IMR-90 (cell line): ENCODE results near the gene DMD. TPM values are rescaled to one million over a fixed set of nuclear protein-coding genes. Genes with fewer than 3 reads are reported as not detected.
A peak's percentile ranks its signal among the peaks of the same experiment; 100 is the strongest.

Experiments
- ATAC-seq: fragments of 200-7000 bp; cut with Tn5 transposase; 2 replicates; pipeline ENCODE4 v1.9.1; 2020; ENCODE audit warnings: low read depth, mild to moderate bottlenecking, moderate library complexity
- BruUV-seq: library from RNA; stranded (reverse); fragments of 400-500 nt; replicated peaks from 2 replicates; lab custom pipeline; 2021; lab: Mats Ljungman, UMichigan
- CTCF ChIA-PET: fragments of 300-600 bp; formaldehyde crosslinking; extraction: SDS; loops from one replicate; lab custom pipeline; 2021; ENCODE audit warnings: antibody characterized with exemption; lab: Yijun Ruan, JAX
- POLR2A ChIA-PET: fragments of 300-600 bp; sonication (Branson Sonifier 250); formaldehyde crosslinking; loops from one replicate; lab custom pipeline; 2022; ENCODE audit warnings: antibody characterized with exemption; ENCODE audit not compliant: unreplicated experiment; lab: Charles Lee
- DNase-seq: peaks from one replicate; pipeline ENCODE4 v3.0.0; 2013
- H2AFZ ChIP-seq: replicated peaks from 2 replicates; pipeline ENCODE3; 2013; ENCODE audit warnings: low read length, mild to moderate bottlenecking; ENCODE audit not compliant: poor library complexity
- H2AK5ac ChIP-seq: 2 replicates; pipeline ENCODE4 v1.6.1; 2013; ENCODE audit warnings: low read depth, low read length, inconsistent platforms
- H2AK9ac ChIP-seq: replicated peaks from 2 replicates; pipeline ENCODE3; 2013; ENCODE audit warnings: mild to moderate bottlenecking, low read depth, low read length, moderate library complexity; ENCODE audit not compliant: poor library complexity
- H2BK120ac ChIP-seq: 2 replicates; pipeline ENCODE4 v1.6.1; 2013; ENCODE audit warnings: low read depth, low read length, inconsistent platforms
- H2BK15ac ChIP-seq: 3 replicates; pipeline ENCODE4 v1.6.1; 2013; ENCODE audit warnings: low read depth, low read length, inconsistent platforms
- H2BK20ac ChIP-seq: 2 replicates; pipeline ENCODE4 v1.6.1; 2013; ENCODE audit warnings: low read depth, mild to moderate bottlenecking, inconsistent platforms, low read length, moderate library complexity
- H2BK5ac ChIP-seq: 2 replicates; pipeline ENCODE4 v1.6.1; 2013; ENCODE audit warnings: mild to moderate bottlenecking, low read depth, low read length, inconsistent platforms; ENCODE audit not compliant: poor library complexity, severe bottlenecking
- H3K14ac ChIP-seq: replicated peaks from 2 replicates; pipeline ENCODE4 v1.6.1; 2013; ENCODE audit warnings: low read depth, low read length, inconsistent platforms
- H3K18ac ChIP-seq: 2 replicates; pipeline ENCODE4 v1.6.1; 2013; ENCODE audit warnings: low read depth, low read length, control low read depth
- H3K23ac ChIP-seq: 2 replicates; pipeline ENCODE4 v1.6.1; 2013; ENCODE audit warnings: low read depth, low read length, inconsistent platforms
- H3K27ac ChIP-seq: 2 replicates; pipeline ENCODE4 v1.5.1; 2013; ENCODE audit warnings: mild to moderate bottlenecking, control low read depth, low read length; ENCODE audit not compliant: insufficient read depth
- H3K27me3 ChIP-seq: 2 replicates; pipeline ENCODE4 v1.6.1; 2013; ENCODE audit warnings: low read length; ENCODE audit not compliant: control insufficient read depth, insufficient read depth
- H3K36me3 ChIP-seq: 2 replicates; pipeline ENCODE4 v1.6.1; 2013; ENCODE audit warnings: low read length, mixed read lengths; ENCODE audit not compliant: control insufficient read depth, insufficient read depth
- H3K4ac ChIP-seq: 2 replicates; pipeline ENCODE4 v1.6.1; 2013; ENCODE audit warnings: low read depth, low read length, inconsistent platforms
- H3K4me1 ChIP-seq: 2 replicates; pipeline ENCODE4 v1.6.1; 2013; ENCODE audit warnings: low read length, mixed read lengths; ENCODE audit not compliant: control insufficient read depth, insufficient read depth
- H3K4me2 ChIP-seq: 2 replicates; pipeline ENCODE4 v1.6.1; 2013; ENCODE audit warnings: low read depth, mild to moderate bottlenecking, control low read depth, low read length, moderate library complexity
- H3K4me3 ChIP-seq: 2 replicates; pipeline ENCODE4 v1.5.1; 2013; ENCODE audit warnings: low read depth, mild to moderate bottlenecking, control low read depth, low read length, moderate library complexity; ENCODE audit not compliant: insufficient read depth
- H3K56ac ChIP-seq: 2 replicates; pipeline ENCODE4 v1.6.1; 2013; ENCODE audit warnings: low read length, inconsistent platforms; ENCODE audit not compliant: insufficient read depth; ENCODE audit errors: extremely low read depth
- H3K79me1 ChIP-seq, 2 experiments: 2 replicates each; pipeline ENCODE4 v1.6.1; 2013; ENCODE audit warnings: low read length in 2 of 2, inconsistent platforms in 1 of 2, low read depth in 1 of 2
- H3K9ac ChIP-seq: 2 replicates; pipeline ENCODE4 v1.6.1; 2013; ENCODE audit warnings: low read depth, low read length, control low read depth
- H3K9me1 ChIP-seq: 2 replicates; pipeline ENCODE4 v1.6.1; 2013; ENCODE audit warnings: low read length, inconsistent platforms; ENCODE audit not compliant: insufficient read depth
- H3K9me3 ChIP-seq: 2 replicates; pipeline ENCODE4 v1.6.1; 2013; ENCODE audit warnings: low read length; ENCODE audit not compliant: control insufficient read depth, insufficient read depth
- H4K20me1 ChIP-seq: 2 replicates; pipeline ENCODE4 v1.6.1; 2013; ENCODE audit warnings: low read length, inconsistent platforms; ENCODE audit not compliant: insufficient read depth
- H4K5ac ChIP-seq: 2 replicates; pipeline ENCODE4 v1.6.1; 2013; ENCODE audit warnings: mild to moderate bottlenecking, low read depth, low read length, control low read depth
- H4K8ac ChIP-seq, 2 experiments: 2 replicates each; pipeline ENCODE4 v1.6.1; 2013; ENCODE audit warnings: low read depth in 2 of 2, low read length in 2 of 2, control low read depth in 1 of 2, inconsistent platforms in 1 of 2
- H4K91ac ChIP-seq: 2 replicates; pipeline ENCODE4 v1.6.1; 2013; ENCODE audit warnings: low read depth, low read length, inconsistent platforms; ENCODE audit not compliant: insufficient read depth
- BHLHE40 ChIP-seq: fragments of 150-350 bp; IDR thresholded peaks from 2 replicates; pipeline ENCODE4 v1.6.1; 2016; ENCODE audit warnings: mild to moderate bottlenecking, low read depth, low read length
- ELK1 ChIP-seq: fragments of 150-350 bp; IDR thresholded peaks from 2 replicates; pipeline ENCODE4 v1.6.1; 2016; ENCODE audit warnings: low read depth, mild to moderate bottlenecking, low read length, moderate library complexity, borderline replicate concordance
- MAFK ChIP-seq: IDR thresholded peaks from 2 replicates; pipeline ENCODE4 v1.6.1; 2012; ENCODE audit warnings: low read depth, low read length, improper control_type of control experiment
- MAZ ChIP-seq: IDR thresholded peaks from 2 replicates; pipeline ENCODE4 v1.6.1; 2012; ENCODE audit warnings: low read depth, mild to moderate bottlenecking, low read length, improper control_type of control experiment, moderate library complexity, borderline replicate concordance
- MXI1 ChIP-seq: IDR thresholded peaks from 2 replicates; pipeline ENCODE4 v1.6.1; 2012; ENCODE audit warnings: low read depth, mild to moderate bottlenecking, low read length, moderate library complexity, borderline replicate concordance
- NFE2L2 ChIP-seq: fragments of 150-350 bp; IDR thresholded peaks from 2 replicates; pipeline ENCODE4 v1.6.1; 2016; ENCODE audit warnings: low read depth, mild to moderate bottlenecking, low read length
- POLR2A ChIP-seq: IDR thresholded peaks from 2 replicates; pipeline ENCODE4 v1.6.1; 2012; ENCODE audit warnings: mild to moderate bottlenecking, low read depth, low read length
- RAD21 ChIP-seq: IDR thresholded peaks from 2 replicates; pipeline ENCODE4 v1.6.1; 2012; ENCODE audit warnings: low read length, improper control_type of control experiment
- RCOR1 ChIP-seq: IDR thresholded peaks from 2 replicates; pipeline ENCODE4 v1.6.1; 2012; ENCODE audit warnings: mild to moderate bottlenecking, low read length, improper control_type of control experiment; ENCODE audit not compliant: insufficient replicate concordance
- RFX5 ChIP-seq: IDR thresholded peaks from 2 replicates; pipeline ENCODE4 v1.8.0; 2012; ENCODE audit warnings: low read depth, mild to moderate bottlenecking, low read length, moderate library complexity
- SMC3 ChIP-seq: fragments of 150-350 bp; IDR thresholded peaks from 2 replicates; pipeline ENCODE4 v1.6.1; 2016; ENCODE audit warnings: low read depth, mild to moderate bottlenecking, antibody characterized with exemption, low read length, moderate library complexity
- USF2 ChIP-seq: fragments of 150-350 bp; IDR thresholded peaks from 2 replicates; pipeline ENCODE4 v1.6.1; 2017; ENCODE audit warnings: mild to moderate bottlenecking, antibody characterized with exemption, low read length, low read depth
- WGBS, 2 experiments: methylation state at CpG; one replicate each; pipeline versions ENCODE4 v1.1.5 to v1.1.7; 2013; ENCODE audit warnings: missing lambda C conversion rate in 2 of 2; ENCODE audit not compliant: insufficient read length in 1 of 2; ENCODE audit errors: extremely low coverage in 2 of 2; 5-methylcytosine and 5-hydroxymethylcytosine counted together
- dilution Hi-C: fragments of 300-500 bp; cut with HindIII; formaldehyde crosslinking; loops from one replicate; pipeline ENCODE4 v1.14.3; 2018; ENCODE audit warnings: low sequenced_read_pairs; ENCODE audit not compliant: unreplicated experiment
- in situ Hi-C: fragments of 300-500 bp; cut with MboI; formaldehyde crosslinking; loops from 3 replicates; pipeline ENCODE4 v1.14.3; 2019; ENCODE audit warnings: low sequenced_read_pairs, inconsistent platforms, mixed read lengths
- intact Hi-C: fragments of 100-400 bp; cut with micrococcal nuclease; formaldehyde crosslinking; loops from 2 replicates; pipeline ENCODE4 v1.10.0; 2022
- polyA plus RNA-seq, 3 experiments: library from polyadenylated mRNA; depleted of rRNA; stranded (reverse); fragments of >200 nt; gene quantifications; 2 replicates each; pipeline ENCODE4 v1.2.3, GENCODE V29; 2012; ENCODE audit warnings: low replicate concordance in 1 of 3
- total RNA-seq: library from RNA; depleted of rRNA; stranded (reverse); fragments of >200 nt; gene quantifications from 2 replicates; pipeline ENCODE4 v1.2.3, GENCODE V29; 2012
- TF ChIP-seq, protein P1 (sequence below): conservative IDR thresholded peaks from 2 replicates; pipeline ENCODE4 v1.5.1; 2012; ENCODE audit warnings: mild to moderate bottlenecking, low read depth, low read length, improper control_type of control experiment

DMD gene
- total and polyA plus RNA-seq, 2 of the 4 experiments (the other 2 are of a cell fraction), result 6.6 to 11.8 TPM

DNA sequence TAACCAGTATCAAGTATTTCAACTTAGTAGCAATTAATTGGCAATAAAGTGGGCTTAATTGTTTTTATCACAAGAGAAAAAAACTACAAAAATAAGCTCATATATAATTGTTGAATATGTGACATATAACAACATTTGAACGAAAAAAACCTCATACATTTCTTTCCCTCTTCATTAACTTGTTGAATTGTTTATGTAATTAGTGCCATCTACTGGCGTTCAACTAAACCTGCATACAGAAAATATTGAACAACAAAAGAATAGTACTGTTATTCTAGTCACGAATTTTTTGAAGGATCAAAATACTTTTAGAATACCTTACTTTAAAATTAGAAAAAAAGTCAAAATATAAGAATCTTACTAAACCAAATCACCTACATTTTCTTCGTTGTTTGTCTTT, 1553.0 kb downstream of the DMD start:
- in situ Hi-C loops, result loop anchor here (10.0 kb wide), 1 partner anchor 444 kb away; no protein-coding TSS in a partner anchor
- no peaks in the 10 kb centered on the region for H3K9me1 ChIP-seq
- no peaks in the 10 kb centered on the region for H3K4me1 ChIP-seq
- H3K36me3 ChIP-seq, result no peaks in the 10 kb centered on the region
- TF ChIP-seq MXI1 (no peak), MAFK (no peak), NFE2L2 (no peak), USF2 (no peak), RFX5 (no peak), MAZ (no peak), RCOR1 (no peak), BHLHE40 (no peak), ELK1 (no peak), SMC3 (peak; percentile 67; the same call in 1 of the 2 replicates), RAD21 (peak; percentile 67), POLR2A (no peak)
- TF ChIP-seq, protein P1, sequence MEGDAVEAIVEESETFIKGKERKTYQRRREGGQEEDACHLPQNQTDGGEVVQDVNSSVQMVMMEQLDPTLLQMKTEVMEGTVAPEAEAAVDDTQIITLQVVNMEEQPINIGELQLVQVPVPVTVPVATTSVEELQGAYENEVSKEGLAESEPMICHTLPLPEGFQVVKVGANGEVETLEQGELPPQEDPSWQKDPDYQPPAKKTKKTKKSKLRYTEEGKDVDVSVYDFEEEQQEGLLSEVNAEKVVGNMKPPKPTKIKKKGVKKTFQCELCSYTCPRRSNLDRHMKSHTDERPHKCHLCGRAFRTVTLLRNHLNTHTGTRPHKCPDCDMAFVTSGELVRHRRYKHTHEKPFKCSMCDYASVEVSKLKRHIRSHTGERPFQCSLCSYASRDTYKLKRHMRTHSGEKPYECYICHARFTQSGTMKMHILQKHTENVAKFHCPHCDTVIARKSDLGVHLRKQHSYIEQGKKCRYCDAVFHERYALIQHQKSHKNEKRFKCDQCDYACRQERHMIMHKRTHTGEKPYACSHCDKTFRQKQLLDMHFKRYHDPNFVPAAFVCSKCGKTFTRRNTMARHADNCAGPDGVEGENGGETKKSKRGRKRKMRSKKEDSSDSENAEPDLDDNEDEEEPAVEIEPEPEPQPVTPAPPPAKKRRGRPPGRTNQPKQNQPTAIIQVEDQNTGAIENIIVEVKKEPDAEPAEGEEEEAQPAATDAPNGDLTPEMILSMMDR, result peak; percentile 63
- no peak overlapping the region for H2BK120ac ChIP-seq
- DNase-seq, result peak; percentile 49
- ATAC-seq, result no peak
- no peak overlapping the region for H2BK15ac ChIP-seq
- H2BK20ac ChIP-seq, result no peak overlapping the region
- no peaks in the 10 kb centered on the region; the same call in 1 of the 2 replicates for H3K27me3 ChIP-seq
- no peak overlapping the region for H3K9ac ChIP-seq
- H4K20me1 ChIP-seq, result no peaks in the 10 kb centered on the region
- no peak overlapping the region for H3K4ac ChIP-seq
- H2AK5ac ChIP-seq, result no peak overlapping the region
- no peak overlapping the region for H3K4me3 ChIP-seq
- no peaks in the 10 kb centered on the region for H3K79me1 ChIP-seq
- H3K14ac ChIP-seq, result no peak overlapping the region
- H2AFZ ChIP-seq, result no peak overlapping the region
- no peak overlapping the region for H2BK5ac ChIP-seq
- H4K5ac ChIP-seq, result no peak overlapping the region
- no peak overlapping the region for H3K18ac ChIP-seq
- H3K27ac ChIP-seq, result no peak overlapping the region
- no peak overlapping the region for H4K91ac ChIP-seq
- no peak overlapping the region for H2AK9ac ChIP-seq
- POLR2A ChIA-PET, result no interaction called here
- no peak overlapping the region for H3K23ac ChIP-seq
- no peak overlapping the region for H3K56ac ChIP-seq
- CTCF ChIA-PET, result interaction anchor here (0.6 to 3.0 kb wide), 3 partner anchors 235 to 621 kb away, joined by 3 to 9 read pairs (median 3); no protein-coding TSS in a partner anchor
- intact Hi-C loops, result loop anchor here (1.0 to 5.0 kb wide), 4 partner anchors 236 to 621 kb away; no protein-coding TSS in a partner anchor
- WGBS, 2 experiments, result no CpG with 5 or more reads among the region's 4 CpGs
- dilution Hi-C loops, result no loop called here
- H3K4me2 ChIP-seq, result no peak overlapping the region
- no peak overlapping the region for H4K8ac ChIP-seq
- H3K9me3 ChIP-seq, result no peaks in the 10 kb centered on the region
- no TSS peak for BruUV-seq
